Fibroblast of upper back skin (primary cell): ENCODE measurements around the gene PRPF38A.

Experiments
- DNase-seq: peaks from one replicate; pipeline ENCODE4 v3.0.0-alpha.2; 2013

Gene PRPF38A

GRCh38 chr1:52400131-52400530 lies 4.3 kb upstream of the PRPF38A start:
- DNase-seq: no peak

DNA sequence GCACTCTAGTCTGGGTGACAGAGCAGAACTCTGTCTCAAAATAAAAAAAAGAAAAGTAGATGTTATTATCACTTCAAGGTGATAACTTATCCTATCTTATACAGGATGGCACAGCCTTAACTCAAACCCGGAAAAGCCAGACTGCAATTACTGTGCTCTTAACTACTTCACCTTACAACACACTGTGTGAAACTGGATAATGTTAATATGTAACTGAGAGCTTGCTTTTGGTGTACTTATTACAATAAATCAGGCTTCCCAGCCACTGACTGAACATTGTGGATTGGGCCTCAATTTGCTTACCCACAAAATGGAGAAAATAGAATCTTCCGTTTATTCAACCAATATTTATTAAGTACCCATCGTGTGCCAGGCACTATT lies 1.6 kb upstream of the PRPF38A start:
- DNase-seq: no peak

GRCh38 chr1:52403566-52404115 lies 761 bp upstream of the PRPF38A start:
- peak; percentile 68 for DNase-seq

- no peak for DNase-seq
Observed at GRCh38 chr1:52404975-52405338, 555 bp downstream of the PRPF38A start.

DNA sequence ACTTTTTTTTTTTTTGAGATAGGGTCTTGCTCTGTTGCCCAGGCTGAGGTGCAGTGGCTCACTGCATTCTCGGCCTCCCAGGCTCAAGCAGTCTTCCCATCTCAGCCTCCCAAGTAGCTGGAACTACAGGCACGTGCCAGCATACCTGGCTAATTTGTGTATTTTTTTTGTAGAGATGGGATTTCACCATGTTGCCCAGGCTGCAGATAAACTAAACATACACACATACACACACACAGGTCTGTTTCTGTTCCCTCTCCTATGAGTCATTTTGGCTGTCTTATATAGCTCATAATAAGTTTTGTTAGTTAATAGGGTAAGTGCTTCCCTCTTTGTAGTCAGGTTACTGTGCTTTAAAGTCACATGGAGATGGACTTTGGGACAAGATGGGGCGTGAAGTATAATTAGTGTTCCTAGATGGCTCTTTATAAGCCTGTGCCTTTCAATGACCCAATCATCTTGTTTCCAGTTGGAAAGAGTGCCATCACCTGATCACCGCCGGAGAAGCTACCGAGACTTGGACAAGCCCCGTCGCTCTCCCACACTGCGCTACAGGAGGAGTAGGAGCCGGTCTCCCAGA lies 9.1 kb downstream of the PRPF38A start:
- DNase-seq: no peak

DNA sequence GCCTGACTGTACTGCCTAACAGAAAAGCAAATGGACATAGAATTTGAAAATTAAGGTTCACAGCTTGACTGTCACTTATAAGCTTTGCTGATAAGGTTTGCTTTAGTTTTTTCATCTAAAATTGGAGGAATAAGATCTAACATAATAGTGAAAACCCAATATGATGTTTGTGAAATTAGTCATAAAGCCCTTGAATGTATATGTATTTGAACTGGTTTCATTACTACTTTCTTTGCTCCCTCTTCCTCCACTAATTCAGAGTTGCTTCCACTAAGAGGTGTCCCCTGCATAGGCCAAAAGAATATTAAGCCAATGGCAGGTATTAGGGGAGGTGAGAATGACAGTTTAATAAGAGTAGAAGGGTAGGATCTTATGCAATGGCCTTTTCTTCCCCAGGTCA lies 10.5 kb downstream of the PRPF38A start:
- DNase-seq: no peak

- no peak for DNase-seq
Observed at GRCh38 chr1:52416811-52417210, 12.4 kb downstream of the PRPF38A start.

- no peak for DNase-seq
Observed at GRCh38 chr1:52420713-52421112, 16.3 kb downstream of the PRPF38A start.

- DNase-seq: no peak
Observed at GRCh38 chr1:52423055-52423454, 18.7 kb downstream of the PRPF38A start.

GRCh38 chr1:52423771-52424170 lies 19.4 kb downstream of the PRPF38A start:
- DNase-seq: no peak

DNA sequence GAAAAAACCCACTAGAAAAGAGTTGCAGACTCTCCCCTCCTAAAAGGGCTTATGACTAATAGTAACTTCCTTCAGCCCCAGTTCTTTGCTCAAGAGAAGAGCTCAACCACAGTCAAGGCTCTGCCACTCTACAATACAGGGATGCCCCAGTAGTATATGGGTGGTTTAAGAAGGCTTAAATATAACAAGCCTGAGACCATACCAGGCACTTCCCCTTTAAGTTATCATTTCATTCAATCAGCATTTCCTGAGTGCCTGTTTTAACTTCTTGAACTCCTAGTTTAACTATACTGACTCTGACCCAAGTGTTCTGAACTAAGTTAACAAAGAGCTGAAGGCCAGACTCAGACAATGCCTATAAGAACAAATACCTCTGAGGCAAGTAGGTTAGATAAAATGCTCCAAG lies 19.8 kb downstream of the PRPF38A start:
- no peak for DNase-seq

DNA sequence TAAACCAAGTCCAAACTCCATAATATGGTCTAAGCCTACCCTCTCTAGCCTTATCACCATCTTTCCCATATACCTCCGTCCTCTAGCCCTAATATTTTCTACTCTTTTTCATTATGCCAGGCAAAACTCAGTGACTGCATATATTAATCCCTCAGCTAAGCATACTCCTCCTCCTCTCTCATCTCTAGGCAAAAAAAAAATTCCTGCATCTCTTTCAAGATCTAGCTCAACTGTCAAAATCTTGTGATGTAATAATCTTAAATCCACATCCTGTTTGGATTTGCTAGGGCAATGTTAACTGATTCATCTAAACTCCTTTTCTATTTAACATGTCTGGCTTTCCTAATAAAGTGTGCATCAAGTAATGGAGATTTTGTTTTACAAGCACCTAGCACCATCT lies 20.4 kb downstream of the PRPF38A start:
- DNase-seq: no peak

GRCh38 chr1:52426371-52426770 lies 22.0 kb downstream of the PRPF38A start:
- peak; percentile 3 for DNase-seq

DNA sequence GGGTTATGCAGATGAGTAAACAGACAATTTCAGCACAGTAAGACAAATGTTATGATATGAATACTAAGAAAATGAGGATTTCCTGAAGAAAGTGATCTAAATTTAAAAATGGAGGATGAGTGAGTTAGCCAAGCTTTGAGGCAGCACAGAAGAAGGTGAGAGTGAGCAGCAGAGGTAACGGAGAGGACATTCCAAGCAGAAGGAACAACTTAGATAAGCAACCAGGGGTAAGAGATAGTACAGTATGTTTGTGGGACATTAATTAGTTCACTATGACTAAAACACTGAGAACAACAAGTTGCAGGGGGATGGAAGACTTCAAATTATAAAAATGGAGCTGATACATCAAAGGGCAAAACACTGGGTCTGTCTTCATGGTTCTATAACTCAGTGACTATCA lies 22.8 kb downstream of the PRPF38A start:
- DNase-seq: no peak

DNA sequence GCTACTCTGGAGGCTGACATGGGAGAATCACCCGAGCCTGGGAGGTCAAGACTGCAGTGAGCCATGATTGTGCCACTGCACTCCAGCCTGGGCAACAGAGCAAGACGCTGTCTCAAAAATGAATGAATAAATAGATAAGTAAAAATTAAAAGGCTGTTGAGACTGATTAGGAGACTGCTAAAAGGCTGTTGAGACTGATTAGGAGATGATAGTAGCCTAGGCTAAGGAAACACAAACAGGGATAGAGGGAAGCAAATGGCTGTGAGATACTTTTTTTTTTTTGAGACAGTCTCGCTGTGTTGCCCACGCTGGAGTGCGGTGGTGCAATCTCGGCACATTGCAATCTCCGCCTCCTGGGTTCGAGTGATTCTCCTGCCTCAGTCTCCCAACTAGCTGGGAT lies 28.4 kb downstream of the PRPF38A start:
- no peak for DNase-seq

DNA sequence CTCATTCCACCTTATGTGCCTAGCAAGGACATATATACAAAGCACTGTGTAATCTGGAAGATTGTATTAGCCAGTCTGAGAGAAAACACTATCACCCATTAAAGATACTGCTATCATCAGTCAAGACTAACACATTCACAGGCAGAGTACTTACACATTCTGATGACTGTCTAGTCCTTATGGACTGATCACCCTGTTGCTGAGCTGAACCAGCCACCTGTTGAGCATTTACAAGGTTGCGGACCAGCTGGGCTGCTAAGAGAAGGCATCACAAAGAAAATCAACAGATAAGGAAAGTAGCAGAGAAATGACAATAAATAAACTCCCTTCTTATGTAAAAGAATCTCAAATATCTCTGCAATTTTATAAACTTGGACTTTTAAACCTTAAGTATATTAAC lies 30.8 kb downstream of the PRPF38A start:
- DNase-seq: no peak

GRCh38 chr1:52435650-52436049 lies 31.2 kb downstream of the PRPF38A start:
- no peak for DNase-seq

DNA sequence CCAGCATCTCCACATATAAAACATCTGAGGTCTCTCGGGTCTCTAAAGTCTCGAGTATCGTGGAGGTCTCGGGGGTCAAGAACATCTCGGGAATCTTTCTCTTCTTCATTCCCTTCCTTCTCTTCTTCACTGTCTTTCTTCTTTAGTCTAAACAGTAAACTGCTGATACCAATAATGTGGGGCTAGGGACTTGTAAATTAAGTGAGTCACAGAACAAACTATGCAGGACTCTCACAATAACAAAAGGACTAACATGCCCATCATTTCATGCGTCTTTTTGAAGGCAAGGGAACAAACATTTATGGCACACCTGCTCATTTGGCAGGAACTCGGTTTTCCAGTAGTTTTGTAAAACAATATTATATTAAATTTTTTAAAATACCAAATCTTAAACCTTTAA lies 32.4 kb downstream of the PRPF38A start:
- no peak for DNase-seq

DNA sequence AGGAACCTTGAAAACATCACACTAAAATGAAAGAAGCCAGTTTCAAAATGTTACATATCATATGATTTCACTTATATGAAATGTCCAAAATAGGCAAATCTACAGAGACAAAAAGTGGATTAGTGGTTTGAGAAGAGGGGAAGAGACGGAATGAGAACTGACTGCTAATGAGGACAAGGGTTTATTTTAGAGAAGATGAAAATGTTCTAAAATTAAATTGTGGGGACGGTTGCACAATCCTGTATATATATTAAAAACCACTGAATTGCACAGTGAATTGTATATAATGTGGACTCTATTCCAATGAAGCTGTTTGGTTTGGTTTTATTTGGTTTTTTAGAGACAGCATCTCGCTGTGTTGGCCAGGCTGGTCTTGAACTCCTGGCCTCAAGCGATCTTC lies 35.6 kb downstream of the PRPF38A start:
- DNase-seq: no peak

DNA sequence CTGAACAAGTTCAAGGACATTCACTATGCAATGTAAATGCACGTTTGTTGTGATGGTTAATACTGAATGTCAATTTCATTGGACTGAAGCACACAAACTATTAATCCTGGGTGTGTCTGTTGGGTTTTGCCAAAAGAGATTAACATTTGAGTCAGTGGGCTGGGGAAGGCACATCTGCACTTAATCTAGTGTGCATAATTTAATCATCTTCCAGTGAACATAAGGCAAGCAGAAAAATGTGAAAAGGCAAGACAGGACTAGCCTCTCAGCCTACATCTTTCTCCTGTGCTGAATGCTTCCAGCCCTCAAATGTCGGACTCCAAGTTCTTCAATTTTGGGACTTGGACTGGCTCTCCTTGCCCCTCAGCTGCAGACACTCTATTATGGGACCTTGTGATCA lies 40.1 kb downstream of the PRPF38A start:
- no peak for DNase-seq

DNA sequence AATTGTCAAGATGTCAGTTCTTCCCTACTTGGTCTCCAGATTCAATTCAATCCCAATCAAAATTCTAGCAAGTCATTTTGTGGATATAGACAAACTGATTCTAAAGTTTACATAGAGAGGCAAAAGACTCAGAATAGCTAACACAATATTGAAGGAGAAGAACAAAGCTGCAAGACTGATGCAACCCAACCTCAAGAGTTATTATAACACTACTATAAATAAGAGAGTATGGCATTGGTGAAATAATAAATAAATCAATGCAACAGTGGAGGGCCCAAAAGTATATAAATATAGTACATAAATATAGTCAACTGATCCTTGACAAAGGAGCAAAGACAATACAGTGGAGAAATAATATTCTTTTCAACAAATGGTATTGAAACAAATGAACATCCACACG lies 49.7 kb downstream of the PRPF38A start:
- DNase-seq: peak; percentile 3

GRCh38 chr1:52454779-52455178 lies 50.4 kb downstream of the PRPF38A start:
- no peak for DNase-seq

GRCh38 chr1:52455686-52456085 lies 51.3 kb downstream of the PRPF38A start:
- no peak for DNase-seq

DNA sequence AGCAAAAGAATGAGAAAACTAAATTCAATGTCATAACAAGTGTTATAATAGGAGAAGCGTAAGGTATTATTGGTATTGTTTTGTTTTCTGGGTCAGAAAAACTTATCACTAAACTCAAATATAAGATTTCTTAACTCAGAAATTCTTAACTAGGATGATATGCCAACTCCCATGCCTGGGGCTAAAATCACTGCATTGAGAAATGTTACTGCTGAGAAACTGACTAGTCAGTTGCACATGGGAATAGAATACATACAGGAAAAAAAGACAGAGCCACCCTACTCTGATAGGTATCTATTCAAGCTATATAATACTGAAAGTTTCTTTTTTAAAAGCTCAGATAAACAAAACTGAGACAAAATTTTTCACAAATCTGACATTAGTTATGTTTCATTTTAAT lies 56.3 kb downstream of the PRPF38A start:
- DNase-seq: no peak

DNA sequence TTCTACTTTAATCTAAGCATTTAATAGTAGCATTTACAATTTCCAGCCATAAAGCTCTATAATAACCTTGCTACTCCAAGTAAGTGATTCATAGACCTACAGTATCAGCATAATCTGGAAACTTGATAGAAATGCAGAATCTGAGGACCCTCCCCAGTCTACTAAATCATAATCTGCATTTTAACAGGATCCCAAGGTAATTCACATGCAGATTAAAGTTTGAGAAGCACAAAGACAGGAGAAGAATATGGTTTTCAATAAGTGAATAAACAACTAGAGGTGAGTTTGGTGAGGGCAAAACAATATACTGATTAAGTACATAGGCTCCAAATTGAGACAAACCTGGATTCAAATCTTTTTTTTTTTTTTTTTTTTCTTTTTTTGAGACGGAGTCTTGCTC lies 57.4 kb downstream of the PRPF38A start:
- no peak for DNase-seq

DNA sequence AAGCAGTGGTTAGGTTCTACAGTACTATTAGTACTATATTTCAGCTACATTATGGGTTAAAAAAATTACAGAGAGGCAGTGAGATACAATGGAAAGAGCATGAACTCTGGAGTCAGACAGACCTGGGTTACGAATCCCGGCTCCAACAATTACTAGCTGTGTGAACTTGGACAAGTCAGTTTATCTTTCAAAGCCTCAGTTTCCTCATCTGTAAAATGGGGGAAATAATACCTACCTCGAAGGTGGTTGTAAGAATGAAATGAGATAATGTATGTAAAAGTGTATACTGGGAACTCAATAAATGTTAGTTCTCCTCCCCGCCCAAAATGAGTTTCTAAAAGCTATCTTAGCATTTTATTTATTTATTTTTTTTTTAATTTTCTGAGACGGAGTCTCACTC lies 59.5 kb downstream of the PRPF38A start:
- DNase-seq: no peak
